ENCODE results near the gene UBP1. TPM values are rescaled to one million over a fixed set of nuclear protein-coding genes. Genes with fewer than 3 reads are reported as not detected.
A peak's percentile ranks its signal among the peaks of the same experiment; 100 is the strongest.

The UBP1 gene
- total RNA-seq, 1 donor from 2014 or later = 67.0 TPM

- H3K27ac ChIP-seq = no peak overlapping the region
- DNase-seq (no peak), ATAC-seq (no peak)
- H3K36me3 ChIP-seq = peaks cover 22% of the 10 kb centered on the region
- H3K9me3 ChIP-seq = no peaks in the 10 kb centered on the region
- peaks cover 2% of the 10 kb centered on the region for H3K4me1 ChIP-seq
- no peaks in the 10 kb centered on the region for H3K27me3 ChIP-seq (ENCODE audit: low read depth)
- no peak for TF ChIP-seq CTCF (IDR thresholded peaks at IDR 0.05)
- intact Hi-C loops (cut with DNase I) = loop anchor here (10.0 kb wide), 1 partner anchor 243 kb away; no protein-coding TSS in a partner anchor
- H3K4me3 ChIP-seq = no peak overlapping the region
Observed at GRCh38 chr3:33377931-33378330, 62.3 kb downstream of the UBP1 start.

GRCh38 chr3:33377489-33377888 is 62.7 kb downstream of the UBP1 start:
- ATAC-seq (no peak), DNase-seq (no peak)
- intact Hi-C loops (cut with DNase I) = loop anchor here (10.0 kb wide), 1 partner anchor 243 kb away; no protein-coding TSS in a partner anchor
- Histone ChIP-seq H3K9me3 (no peaks in the 10 kb centered on the region), H3K36me3 (peaks cover 22% of the 10 kb centered on the region), H3K27ac (no peak overlapping the region), H3K27me3 (ENCODE audit: low read depth) (no peaks in the 10 kb centered on the region), H3K4me1 (peaks cover 6% of the 10 kb centered on the region), H3K4me3 (no peak overlapping the region)
- no peak for TF ChIP-seq CTCF (IDR thresholded peaks at IDR 0.05)

GRCh38 chr3:33373082-33373437 is 67.1 kb downstream of the UBP1 start:
- H3K4me3 ChIP-seq = no peak overlapping the region
- no peak for DNase-seq
- no peak overlapping the region for H3K27ac ChIP-seq
- H3K27me3 ChIP-seq (ENCODE audit: low read depth) = no peaks in the 10 kb centered on the region
- peak; percentile 5 for TF ChIP-seq CTCF (IDR thresholded peaks at IDR 0.05)
- H3K36me3 ChIP-seq = peaks cover 20% of the 10 kb centered on the region
- intact Hi-C loops (cut with DNase I) = loop anchor here (10.0 kb wide), 1 partner anchor 238 kb away; no protein-coding TSS in a partner anchor
- ATAC-seq = no peak
- no peaks in the 10 kb centered on the region for H3K9me3 ChIP-seq
- peaks cover 7% of the 10 kb centered on the region for H3K4me1 ChIP-seq

GRCh38 chr3:33372218-33373081 is 67.8 kb downstream of the UBP1 start:
- TF ChIP-seq CTCF (IDR thresholded peaks at IDR 0.05) = peak; percentile 87
- peaks cover 7% of the 10 kb centered on the region for H3K4me1 ChIP-seq
- no peak overlapping the region for H3K27ac ChIP-seq
- intact Hi-C loops (cut with DNase I) = loop anchor here (10.0 kb wide), 1 partner anchor 238 kb away; no protein-coding TSS in a partner anchor
- no peak for DNase-seq
- peak; percentile 74 to 75 for ATAC-seq
- no peak overlapping the region for H3K4me3 ChIP-seq
- H3K27me3 ChIP-seq (ENCODE audit: low read depth) = no peaks in the 10 kb centered on the region
- peaks cover 15% of the 10 kb centered on the region for H3K36me3 ChIP-seq
- no peaks in the 10 kb centered on the region for H3K9me3 ChIP-seq

- no peak for DNase-seq
- Histone ChIP-seq H3K27ac (no peak overlapping the region), H3K9me3 (no peaks in the 10 kb centered on the region), H3K4me1 (no peaks in the 10 kb centered on the region), H3K4me3 (no peak overlapping the region), H3K36me3 (no peaks in the 10 kb centered on the region), H3K27me3 (ENCODE audit: low read depth) (no peaks in the 10 kb centered on the region)
- no peak for TF ChIP-seq CTCF (IDR thresholded peaks at IDR 0.05)
- no peak for ATAC-seq
- intact Hi-C loops (cut with DNase I) = no loop called here
Observed at GRCh38 chr3:33364531-33365128, 75.6 kb downstream of the UBP1 start.
